WTC11 (cell line): ENCODE measurements around the gene CPT1A. TPM values are rescaled to one million over a fixed set of nuclear protein-coding genes. Genes with fewer than 3 reads are reported as not detected.

Experiments
- CREB1 ChIP-seq: sonication (generic); formaldehyde crosslinking; IDR thresholded peaks from 2 replicates; pipeline ENCODE4 v1.8.0; 2023; ENCODE audit warnings: mild to moderate bottlenecking, missing genetic modification reagents
- FOXP1 ChIP-seq: sonication (generic); formaldehyde crosslinking; IDR thresholded peaks from 2 replicates; pipeline ENCODE4 v1.8.0; 2022; ENCODE audit warnings: missing genetic modification reagents, mild to moderate bottlenecking, moderate library complexity, borderline replicate concordance
- MXD4 ChIP-seq: fragments of 250-450 bp; sonication (Bioruptor Pico); IDR thresholded peaks from 2 replicates; pipeline ENCODE4 v1.8.0; 2021; ENCODE audit warnings: mild to moderate bottlenecking, moderate library complexity, borderline replicate concordance
- MYBL2 ChIP-seq: sonication (generic); formaldehyde crosslinking; IDR thresholded peaks from 2 replicates; pipeline ENCODE4 v1.8.1; 2023; ENCODE audit warnings: mild to moderate bottlenecking, moderate library complexity, missing genetic modification reagents
- NFYB ChIP-seq: sonication (generic); formaldehyde crosslinking; conservative IDR thresholded peaks from 2 replicates; pipeline ENCODE4 v1.8.0; 2022; ENCODE audit warnings: low read depth, missing genetic modification reagents
- NR1H2 ChIP-seq: sonication (generic); formaldehyde crosslinking; IDR thresholded peaks from 2 replicates; pipeline ENCODE4 v1.9.0; 2021; ENCODE audit warnings: mild to moderate bottlenecking, moderate library complexity, missing genetic modification reagents
- OVOL2 ChIP-seq: fragments of 250-450 bp; sonication (Bioruptor Pico); IDR thresholded peaks from 2 replicates; pipeline ENCODE4 v1.9.0; 2021; ENCODE audit warnings: mild to moderate bottlenecking, borderline replicate concordance
- PRRX2 ChIP-seq: fragments of 250-450 bp; sonication (Bioruptor Pico); IDR thresholded peaks from 2 replicates; pipeline ENCODE4 v1.8.0; 2021; ENCODE audit warnings: mild to moderate bottlenecking
- SOX15 ChIP-seq: fragments of 250-450 bp; sonication (Bioruptor Pico); IDR thresholded peaks from 2 replicates; pipeline ENCODE4 v1.9.0; 2021; ENCODE audit warnings: mild to moderate bottlenecking
- SP1 ChIP-seq: sonication (generic); formaldehyde crosslinking; conservative IDR thresholded peaks from 2 replicates; pipeline ENCODE4 v1.8.1; 2022; ENCODE audit warnings: missing genetic modification reagents
- TCF7 ChIP-seq: sonication (generic); formaldehyde crosslinking; IDR thresholded peaks from 2 replicates; pipeline ENCODE4 v1.8.0; 2022; ENCODE audit warnings: mild to moderate bottlenecking, low read depth, missing genetic modification reagents, moderate library complexity
- ZNF396 ChIP-seq: fragments of 250-450 bp; sonication (Bioruptor Pico); IDR thresholded peaks from 2 replicates; pipeline ENCODE4 v1.8.0; 2021; ENCODE audit warnings: mild to moderate bottlenecking, moderate library complexity, borderline replicate concordance
- ZNF423 ChIP-seq: fragments of 250-450 bp; sonication (Bioruptor Pico); IDR thresholded peaks from 2 replicates; pipeline ENCODE4 v2.1.2; 2022; ENCODE audit warnings: mild to moderate bottlenecking, moderate library complexity
- total RNA-seq: library from RNA; stranded (reverse); gene quantifications from 3 replicates; pipeline ENCODE4 v1.2.3, GENCODE V29; 2021
- TF ChIP-seq, protein P1 (sequence below): sonication (generic); formaldehyde crosslinking; IDR thresholded peaks from 2 replicates; pipeline ENCODE4 v1.8.1; 2023; ENCODE audit warnings: mild to moderate bottlenecking, missing genetic modification reagents, moderate library complexity
- TF ChIP-seq, protein P2 (sequence below): sonication (generic); formaldehyde crosslinking; IDR thresholded peaks from 2 replicates; pipeline ENCODE4 v1.8.0; 2022; ENCODE audit warnings: mild to moderate bottlenecking, missing genetic modification reagents
- TF ChIP-seq, protein P3 (sequence below): sonication (generic); formaldehyde crosslinking; IDR thresholded peaks from 2 replicates; pipeline ENCODE4 v1.8.0; 2022; ENCODE audit warnings: mild to moderate bottlenecking, missing genetic modification reagents
- TF ChIP-seq, protein P4 (sequence below): fragments of 200-600 bp; IDR thresholded peaks from 2 replicates; pipeline ENCODE4 v1.8.0; 2022; ENCODE audit warnings: antibody characterized with exemption
- TF ChIP-seq, protein P5 (sequence below): sonication (generic); formaldehyde crosslinking; IDR thresholded peaks from 2 replicates; pipeline ENCODE4 v1.8.0; 2022; ENCODE audit warnings: missing genetic modification reagents
- TF ChIP-seq, protein P6 (sequence below): fragments of 250-450 bp; sonication (Bioruptor Pico); conservative IDR thresholded peaks from 2 replicates; pipeline ENCODE4 v1.9.0; 2021; ENCODE audit warnings: mild to moderate bottlenecking

CPT1A gene
- total RNA-seq, 1 experiment from 2014 or later = 28.1 TPM

DNA sequence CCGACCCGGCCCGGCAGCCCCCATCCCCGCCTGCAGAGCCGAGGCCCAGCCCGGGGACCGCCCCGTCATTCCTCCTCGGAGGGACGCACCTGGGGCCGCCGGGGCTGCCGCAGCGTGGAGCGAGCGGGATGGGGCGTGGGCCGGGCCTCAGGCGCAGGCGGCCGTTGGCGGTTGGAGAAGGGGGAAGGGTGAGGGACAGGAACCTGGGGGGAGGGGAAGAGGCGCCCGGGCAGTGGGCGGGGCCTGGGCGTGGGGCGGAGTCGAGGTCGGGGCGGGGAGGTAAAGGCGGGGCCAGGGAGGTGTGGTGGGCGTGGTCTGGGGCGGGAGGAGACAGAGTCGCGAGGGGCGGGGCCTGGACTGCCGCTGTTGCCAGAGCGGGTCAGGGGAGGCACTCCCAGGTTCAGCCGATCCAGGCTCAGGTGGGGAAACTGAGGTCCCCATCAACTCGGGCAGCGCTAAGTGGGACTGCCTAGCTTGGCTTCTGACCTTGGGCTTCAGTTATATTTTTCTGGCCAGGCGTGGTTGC is 90.3 kb downstream of the CPT1A start, which contains the start of gene TESMIN (continued):
- TF ChIP-seq MYBL2 (CRISPR knock-in tag) = peak; percentile 69
- TF ChIP-seq ZNF396 (CRISPR knock-in tag) = no peak
- TF ChIP-seq NR1H2 (CRISPR knock-in tag) = no peak
- TF ChIP-seq, protein P1, sequence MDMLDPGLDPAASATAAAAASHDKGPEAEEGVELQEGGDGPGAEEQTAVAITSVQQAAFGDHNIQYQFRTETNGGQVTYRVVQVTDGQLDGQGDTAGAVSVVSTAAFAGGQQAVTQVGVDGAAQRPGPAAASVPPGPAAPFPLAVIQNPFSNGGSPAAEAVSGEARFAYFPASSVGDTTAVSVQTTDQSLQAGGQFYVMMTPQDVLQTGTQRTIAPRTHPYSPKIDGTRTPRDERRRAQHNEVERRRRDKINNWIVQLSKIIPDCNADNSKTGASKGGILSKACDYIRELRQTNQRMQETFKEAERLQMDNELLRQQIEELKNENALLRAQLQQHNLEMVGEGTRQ = no peak
- TF ChIP-seq OVOL2 (CRISPR knock-in tag) = no peak
- peak; percentile 54 for TF ChIP-seq ZNF423 (CRISPR knock-in tag)
- TF ChIP-seq SOX15 (CRISPR knock-in tag) = no peak
- TF ChIP-seq, protein P2, sequence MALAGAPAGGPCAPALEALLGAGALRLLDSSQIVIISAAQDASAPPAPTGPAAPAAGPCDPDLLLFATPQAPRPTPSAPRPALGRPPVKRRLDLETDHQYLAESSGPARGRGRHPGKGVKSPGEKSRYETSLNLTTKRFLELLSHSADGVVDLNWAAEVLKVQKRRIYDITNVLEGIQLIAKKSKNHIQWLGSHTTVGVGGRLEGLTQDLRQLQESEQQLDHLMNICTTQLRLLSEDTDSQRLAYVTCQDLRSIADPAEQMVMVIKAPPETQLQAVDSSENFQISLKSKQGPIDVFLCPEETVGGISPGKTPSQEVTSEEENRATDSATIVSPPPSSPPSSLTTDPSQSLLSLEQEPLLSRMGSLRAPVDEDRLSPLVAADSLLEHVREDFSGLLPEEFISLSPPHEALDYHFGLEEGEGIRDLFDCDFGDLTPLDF = no peak
- TF ChIP-seq, protein P3, sequence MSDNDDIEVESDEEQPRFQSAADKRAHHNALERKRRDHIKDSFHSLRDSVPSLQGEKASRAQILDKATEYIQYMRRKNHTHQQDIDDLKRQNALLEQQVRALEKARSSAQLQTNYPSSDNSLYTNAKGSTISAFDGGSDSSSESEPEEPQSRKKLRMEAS (CRISPR knock-in tag) = peak; percentile 64; the same call in 1 of the 2 replicates
- TF ChIP-seq, protein P4, sequence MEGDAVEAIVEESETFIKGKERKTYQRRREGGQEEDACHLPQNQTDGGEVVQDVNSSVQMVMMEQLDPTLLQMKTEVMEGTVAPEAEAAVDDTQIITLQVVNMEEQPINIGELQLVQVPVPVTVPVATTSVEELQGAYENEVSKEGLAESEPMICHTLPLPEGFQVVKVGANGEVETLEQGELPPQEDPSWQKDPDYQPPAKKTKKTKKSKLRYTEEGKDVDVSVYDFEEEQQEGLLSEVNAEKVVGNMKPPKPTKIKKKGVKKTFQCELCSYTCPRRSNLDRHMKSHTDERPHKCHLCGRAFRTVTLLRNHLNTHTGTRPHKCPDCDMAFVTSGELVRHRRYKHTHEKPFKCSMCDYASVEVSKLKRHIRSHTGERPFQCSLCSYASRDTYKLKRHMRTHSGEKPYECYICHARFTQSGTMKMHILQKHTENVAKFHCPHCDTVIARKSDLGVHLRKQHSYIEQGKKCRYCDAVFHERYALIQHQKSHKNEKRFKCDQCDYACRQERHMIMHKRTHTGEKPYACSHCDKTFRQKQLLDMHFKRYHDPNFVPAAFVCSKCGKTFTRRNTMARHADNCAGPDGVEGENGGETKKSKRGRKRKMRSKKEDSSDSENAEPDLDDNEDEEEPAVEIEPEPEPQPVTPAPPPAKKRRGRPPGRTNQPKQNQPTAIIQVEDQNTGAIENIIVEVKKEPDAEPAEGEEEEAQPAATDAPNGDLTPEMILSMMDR = no peak
- TF ChIP-seq PRRX2 = no peak
- TF ChIP-seq, protein P5, sequence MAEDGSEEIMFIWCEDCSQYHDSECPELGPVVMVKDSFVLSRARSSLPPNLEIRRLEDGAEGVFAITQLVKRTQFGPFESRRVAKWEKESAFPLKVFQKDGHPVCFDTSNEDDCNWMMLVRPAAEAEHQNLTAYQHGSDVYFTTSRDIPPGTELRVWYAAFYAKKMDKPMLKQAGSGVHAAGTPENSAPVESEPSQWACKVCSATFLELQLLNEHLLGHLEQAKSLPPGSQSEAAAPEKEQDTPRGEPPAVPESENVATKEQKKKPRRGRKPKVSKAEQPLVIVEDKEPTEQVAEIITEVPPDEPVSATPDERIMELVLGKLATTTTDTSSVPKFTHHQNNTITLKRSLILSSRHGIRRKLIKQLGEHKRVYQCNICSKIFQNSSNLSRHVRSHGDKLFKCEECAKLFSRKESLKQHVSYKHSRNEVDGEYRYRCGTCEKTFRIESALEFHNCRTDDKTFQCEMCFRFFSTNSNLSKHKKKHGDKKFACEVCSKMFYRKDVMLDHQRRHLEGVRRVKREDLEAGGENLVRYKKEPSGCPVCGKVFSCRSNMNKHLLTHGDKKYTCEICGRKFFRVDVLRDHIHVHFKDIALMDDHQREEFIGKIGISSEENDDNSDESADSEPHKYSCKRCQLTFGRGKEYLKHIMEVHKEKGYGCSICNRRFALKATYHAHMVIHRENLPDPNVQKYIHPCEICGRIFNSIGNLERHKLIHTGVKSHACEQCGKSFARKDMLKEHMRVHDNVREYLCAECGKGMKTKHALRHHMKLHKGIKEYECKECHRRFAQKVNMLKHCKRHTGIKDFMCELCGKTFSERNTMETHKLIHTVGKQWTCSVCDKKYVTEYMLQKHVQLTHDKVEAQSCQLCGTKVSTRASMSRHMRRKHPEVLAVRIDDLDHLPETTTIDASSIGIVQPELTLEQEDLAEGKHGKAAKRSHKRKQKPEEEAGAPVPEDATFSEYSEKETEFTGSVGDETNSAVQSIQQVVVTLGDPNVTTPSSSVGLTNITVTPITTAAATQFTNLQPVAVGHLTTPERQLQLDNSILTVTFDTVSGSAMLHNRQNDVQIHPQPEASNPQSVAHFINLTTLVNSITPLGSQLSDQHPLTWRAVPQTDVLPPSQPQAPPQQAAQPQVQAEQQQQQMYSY (CRISPR knock-in tag) = no peak
- TF ChIP-seq FOXP1 = peak; percentile 15; the same call in 1 of the 2 replicates
- no peak for TF ChIP-seq TCF7 (CRISPR knock-in tag)
- TF ChIP-seq, protein P6, sequence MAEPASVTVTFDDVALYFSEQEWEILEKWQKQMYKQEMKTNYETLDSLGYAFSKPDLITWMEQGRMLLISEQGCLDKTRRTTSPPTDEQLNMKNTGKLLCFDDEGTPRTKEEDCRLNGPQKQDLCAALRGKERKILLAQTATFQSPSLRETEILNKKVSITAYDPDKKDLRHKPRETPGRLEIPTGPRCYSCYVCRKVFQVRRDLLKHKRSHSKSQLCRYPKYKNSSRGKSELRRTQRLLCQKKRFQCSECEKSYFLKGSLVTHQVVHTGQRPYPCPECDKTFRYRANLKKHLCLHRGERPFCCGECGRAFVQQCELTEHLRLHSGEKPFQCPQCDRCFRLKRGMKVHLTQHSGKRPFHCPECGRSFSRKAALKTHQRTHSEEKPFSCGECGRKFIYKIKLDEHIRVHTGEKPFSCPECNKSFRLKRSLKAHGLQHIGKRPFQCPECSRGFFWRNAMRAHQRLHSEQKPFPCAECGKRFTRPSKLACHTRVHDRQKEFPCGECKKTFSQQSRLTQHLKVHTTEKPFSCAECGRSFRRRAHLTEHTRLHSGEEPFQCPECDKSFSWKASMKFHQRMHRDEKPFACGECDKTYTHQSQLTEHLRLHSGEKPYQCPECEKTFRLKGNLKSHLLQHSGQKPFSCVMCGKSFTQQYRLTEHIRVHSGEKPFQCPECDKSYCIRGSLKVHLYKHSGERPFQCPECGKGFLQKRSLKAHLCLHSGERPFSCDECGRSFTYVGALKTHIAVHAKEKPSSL (CRISPR knock-in tag) = no peak
- 0 out of 2 replicates have a peak, but pooled peaks have one; percentile 3 for TF ChIP-seq NFYB (CRISPR knock-in tag)
- TF ChIP-seq MXD4 (CRISPR knock-in tag) = no peak
- TF ChIP-seq CREB1 (CRISPR knock-in tag) = no peak
- peak; percentile 77 for TF ChIP-seq SP1 (CRISPR knock-in tag)
